Activated CD8-positive, alpha-beta memory T cell treated with anti-CD3 and anti-CD28 coated beads, Interleukin-2, amount 50 U/mL, for 1 hour (primary cell): ENCODE results near the gene RAB33A.
"Not testable (repeated sequence)": the region's sequence is repeated elsewhere in the genome, so short reads cannot be mapped to it uniquely, and the experiment has no call there.

Source experiments
- DNase-seq: peaks from one replicate; pipeline ENCODE4 v3.0.0-alpha.2; 2020; ENCODE audit errors: extremely low read depth

RAB33A gene

GRCh38 chrX:130172127-130172845, 524 bp downstream of the RAB33A start:
- no peak for DNase-seq

GRCh38 chrX:130173190-130173895, 1.6 kb downstream of the RAB33A start:
- no peak for DNase-seq

GRCh38 chrX:130174045-130174704, 2.4 kb downstream of the RAB33A start:
- DNase-seq: no peak

GRCh38 chrX:130174937-130175336, 3.2 kb downstream of the RAB33A start:
- DNase-seq: no peak

- DNase-seq: no peak
Measured at GRCh38 chrX:130176354-130176776, 4.6 kb downstream of the RAB33A start.

- no peak for DNase-seq
Measured at GRCh38 chrX:130176942-130177341, 5.2 kb downstream of the RAB33A start.

- no peak for DNase-seq
Measured at GRCh38 chrX:130179170-130179569, 7.4 kb downstream of the RAB33A start.

GRCh38 chrX:130179579-130180215, 7.9 kb downstream of the RAB33A start:
- DNase-seq: no peak

- DNase-seq: no peak
Measured at GRCh38 chrX:130184168-130184567, 12.4 kb downstream of the RAB33A start.

- no peak for DNase-seq
Measured at GRCh38 chrX:130184857-130185256, 13.1 kb downstream of the RAB33A start.

GRCh38 chrX:130186651-130187050, 14.9 kb downstream of the RAB33A start:
- DNase-seq: no peak

GRCh38 chrX:130190801-130191200, 19.0 kb downstream of the RAB33A start:
- no peak for DNase-seq

GRCh38 chrX:130196466-130196865, 24.7 kb downstream of the RAB33A start:
- DNase-seq: no peak

GRCh38 chrX:130197464-130197863, 25.7 kb downstream of the RAB33A start:
- no peak for DNase-seq

GRCh38 chrX:130204647-130205046, 32.9 kb downstream of the RAB33A start:
- DNase-seq: no peak

- no peak for DNase-seq
Measured at GRCh38 chrX:130211415-130212186, 39.8 kb downstream of the RAB33A start.

GRCh38 chrX:130212371-130212770, 40.6 kb downstream of the RAB33A start:
- DNase-seq: no peak

- DNase-seq: no peak
Measured at GRCh38 chrX:130213376-130213775, 41.6 kb downstream of the RAB33A start.

- no peak for DNase-seq
Measured at GRCh38 chrX:130216320-130216719, 44.6 kb downstream of the RAB33A start.

- no peak for DNase-seq
Measured at GRCh38 chrX:130224810-130225209, 53.0 kb downstream of the RAB33A start.

- no peak for DNase-seq
Measured at GRCh38 chrX:130228871-130229270, 57.1 kb downstream of the RAB33A start.

GRCh38 chrX:130231184-130231583, 59.4 kb downstream of the RAB33A start:
- not testable (repeated sequence) for DNase-seq
